ENCODE measurements around the gene DAPK1. TPM values are rescaled to one million over a fixed set of nuclear protein-coding genes. Genes with fewer than 3 reads are reported as not detected.

The DAPK1 gene
- total and polyA plus RNA-seq, 11 donors, result 1.0 to 52.5 (median 2.3) TPM

DNA sequence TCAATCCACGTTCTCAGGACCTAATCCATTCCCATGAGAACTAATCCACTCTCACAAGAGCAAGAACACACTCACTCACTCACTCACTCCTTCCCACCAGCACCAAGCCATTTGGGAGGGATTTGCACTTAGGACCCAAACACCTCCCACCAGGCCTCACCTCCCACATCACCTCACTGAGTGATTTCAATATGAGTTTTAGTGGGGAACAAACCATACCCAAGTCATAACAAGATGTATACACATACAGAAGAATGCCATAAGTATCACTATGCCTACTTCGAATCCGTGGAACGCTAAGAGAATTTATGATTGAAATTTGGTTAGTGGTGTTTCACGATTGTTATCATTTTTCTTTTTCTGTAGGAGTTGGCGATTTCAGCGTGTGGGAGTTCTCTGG lies 199.0 kb downstream of the DAPK1 start:
- no peak for ATAC-seq
- no peak for DNase-seq
- TF ChIP-seq CTCF (IDR thresholded peaks at IDR 0.05) (no peak), POLR2A (IDR thresholded peaks at IDR 0.05) (no peak)
- intact Hi-C loops (cut with DNase I), result no loop called here
- peaks cover 0 to 3% (median 0%) of the 10 kb centered on the region in 9 donors for H3K36me3 ChIP-seq
- peaks cover 0 to 16% (median 2%) of the 10 kb centered on the region in 12 donors for H3K9me3 ChIP-seq
- WGBS, 4 donors, result 85 to 89% (median 88%) methylated on average over 7 of the region's 7 CpGs
- H3K4me3 ChIP-seq, result no peak overlapping the region
- H3K27ac ChIP-seq, result no peak overlapping the region
- no peaks in the 10 kb centered on the region for H3K4me1 ChIP-seq
- H3K27me3 ChIP-seq, result no peaks in the 10 kb centered on the region

GRCh38 chr9:87698069-87698809 lies 200.6 kb downstream of the DAPK1 start:
- Histone ChIP-seq H3K27me3 (no peaks in the 10 kb centered on the region), H3K27ac (no peak overlapping the region), H3K36me3 (peaks cover 0 to 6% (median 0%) of the 10 kb centered on the region in 9 donors), H3K9me3 (peaks cover 0 to 8% (median 0%) of the 10 kb centered on the region in 12 donors), H3K4me1 (no peaks in the 10 kb centered on the region), H3K4me3 (no peak overlapping the region)
- no peak for TF ChIP-seq POLR2A (IDR thresholded peaks at IDR 0.05)
- no peak for TF ChIP-seq CTCF (IDR thresholded peaks at IDR 0.05)
- WGBS, 4 donors, result 92 to 94% (median 93%) methylated on average over 13 to 14 of the region's 14 CpGs
- intact Hi-C loops (cut with DNase I), result no loop called here
- DNase-seq (no peak), ATAC-seq (no peak)

DNA sequence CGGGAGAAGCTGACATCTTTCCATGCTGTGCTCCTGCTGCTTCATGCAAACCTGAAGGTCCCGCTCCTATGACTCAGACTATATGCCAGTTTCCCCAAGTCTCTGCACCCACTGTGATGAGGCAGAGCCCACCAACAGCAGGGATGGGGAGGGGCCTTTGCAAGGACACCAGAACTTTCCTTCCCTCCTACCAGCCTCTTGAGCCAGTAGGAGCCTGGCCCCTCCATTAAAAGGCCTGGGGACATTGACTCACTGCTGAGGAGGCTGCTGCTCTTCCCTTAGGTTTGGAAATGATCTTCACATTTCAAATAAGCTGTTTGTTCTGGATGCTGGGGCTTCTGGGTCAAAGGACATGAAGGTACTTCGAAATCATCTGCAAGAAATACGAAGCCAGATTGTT lies 202.2 kb downstream of the DAPK1 start:
- H3K27me3 ChIP-seq, result no peaks in the 10 kb centered on the region
- DNase-seq, result no peak
- WGBS, 4 donors, result 88 to 91% (median 89%) methylated on average over 4 of the region's 4 CpGs
- H3K36me3 ChIP-seq, result peaks cover 0 to 10% (median 0%) of the 10 kb centered on the region in 9 donors
- H3K27ac ChIP-seq, result no peak overlapping the region
- H3K4me1 ChIP-seq, result no peaks in the 10 kb centered on the region
- intact Hi-C loops (cut with DNase I), result loop anchor here in 1 of 10 donors (10.0 kb wide), 1 partner anchor 55 kb away; no protein-coding TSS in a partner anchor
- no peak for TF ChIP-seq POLR2A (IDR thresholded peaks at IDR 0.05)
- no peak for TF ChIP-seq CTCF (IDR thresholded peaks at IDR 0.05)
- H3K4me3 ChIP-seq, result no peak overlapping the region
- no peaks in the 10 kb centered on the region for H3K9me3 ChIP-seq
- no peak for ATAC-seq

DNA sequence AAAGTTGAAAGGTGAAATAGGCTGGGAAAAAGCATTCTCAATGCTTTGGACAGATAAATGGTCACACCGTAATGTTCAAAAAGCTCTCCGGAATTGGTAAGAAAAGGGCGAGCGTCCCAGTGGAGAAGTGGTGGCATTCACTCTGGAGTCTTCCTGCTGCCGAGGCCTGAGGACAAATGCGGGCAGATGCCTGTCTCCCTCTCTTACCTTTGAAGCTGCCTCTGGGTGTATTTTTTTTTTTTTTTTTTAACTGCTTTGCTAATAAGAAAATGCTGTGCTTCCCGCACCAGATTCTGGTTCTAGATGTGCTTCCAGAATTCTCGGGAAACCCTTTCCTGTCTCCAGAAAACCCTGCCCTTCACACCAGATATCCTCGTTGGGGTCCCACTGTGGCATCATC lies 203.8 kb downstream of the DAPK1 start:
- H3K27ac ChIP-seq, result no peak overlapping the region
- intact Hi-C loops (cut with DNase I), result loop anchor here in 1 of 10 donors (10.0 kb wide), 1 partner anchor 53 kb away; no protein-coding TSS in a partner anchor
- WGBS, 4 donors, result 86 to 89% (median 87%) methylated on average over 9 of the region's 9 CpGs

More for the DNA sequence above, 203.8 kb downstream of the DAPK1 start:
- DNase-seq, result no peak
- ATAC-seq, result no peak
- H3K27me3 ChIP-seq, result no peaks in the 10 kb centered on the region
- no peak for TF ChIP-seq CTCF (IDR thresholded peaks at IDR 0.05)
- TF ChIP-seq POLR2A (IDR thresholded peaks at IDR 0.05), result no peak
- no peaks in the 10 kb centered on the region for H3K9me3 ChIP-seq
- H3K4me1 ChIP-seq, result no peaks in the 10 kb centered on the region
- no peak overlapping the region for H3K4me3 ChIP-seq
- peaks cover 0 to 17% (median 0%) of the 10 kb centered on the region in 9 donors for H3K36me3 ChIP-seq
